Islet of Langerhans (tissue), 1 donor: ENCODE results near the gene PYGO1.
"Not testable (repeated sequence)": the region's sequence is repeated elsewhere in the genome, so short reads cannot be mapped to it uniquely, and the experiment has no call there.

ENCODE experiments used
- FAIRE-seq: peaks from one replicate; lab custom pipeline; 2011; peaks lifted over from hg19 to GRCh38; lab: Jason Lieb, UNC

PYGO1 gene, protein sequence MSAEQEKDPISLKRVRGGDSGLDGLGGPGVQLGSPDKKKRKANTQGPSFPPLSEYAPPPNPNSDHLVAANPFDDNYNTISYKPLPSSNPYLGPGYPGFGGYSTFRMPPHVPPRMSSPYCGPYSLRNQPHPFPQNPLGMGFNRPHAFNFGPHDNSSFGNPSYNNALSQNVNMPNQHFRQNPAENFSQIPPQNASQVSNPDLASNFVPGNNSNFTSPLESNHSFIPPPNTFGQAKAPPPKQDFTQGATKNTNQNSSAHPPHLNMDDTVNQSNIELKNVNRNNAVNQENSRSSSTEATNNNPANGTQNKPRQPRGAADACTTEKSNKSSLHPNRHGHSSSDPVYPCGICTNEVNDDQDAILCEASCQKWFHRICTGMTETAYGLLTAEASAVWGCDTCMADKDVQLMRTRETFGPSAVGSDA

DNA sequence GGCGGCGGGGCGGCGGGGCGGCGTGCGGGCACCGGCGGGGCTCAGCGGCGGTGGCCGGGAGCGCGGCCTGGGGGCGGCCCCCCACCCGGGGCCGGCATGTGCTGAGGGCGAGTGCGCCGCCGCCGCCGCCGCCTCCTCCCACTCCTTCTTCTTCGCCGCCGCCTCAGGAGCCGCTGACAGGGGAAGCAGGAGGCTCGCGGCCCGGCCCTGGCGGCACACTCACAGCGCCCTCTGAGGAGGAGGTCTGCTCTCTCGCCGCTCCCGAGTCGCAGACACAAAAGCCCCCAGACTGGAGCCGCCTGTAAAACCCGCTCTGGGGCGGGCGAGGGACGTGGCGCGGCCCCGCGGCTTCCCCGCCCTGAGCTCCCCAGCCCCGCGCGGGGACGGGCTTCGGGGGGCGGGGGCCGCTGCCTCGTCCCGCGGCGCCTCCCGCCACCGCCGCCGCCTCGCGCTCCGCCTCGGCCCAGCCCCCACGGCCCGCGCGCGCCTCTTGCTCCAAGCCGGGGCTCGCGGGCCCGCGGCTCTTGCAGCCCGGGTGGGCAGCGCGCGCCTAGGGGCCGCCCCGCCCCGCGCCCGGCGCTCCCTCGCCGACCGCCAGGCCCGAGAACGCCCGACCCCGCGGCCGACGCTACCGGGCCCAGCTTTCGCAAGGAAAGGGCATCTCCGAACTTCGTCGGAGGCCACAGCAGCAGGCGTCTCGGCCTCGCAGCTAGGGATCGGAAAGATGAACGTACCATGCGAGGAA, at the start of gene PYGO1:
Gene PYGO1 (minus strand): TSS at position 276 of the 745 bp plus-strand sequence. CDS start 462 bp downstream, outside the sequence.
- FAIRE-seq: no peak

DNA sequence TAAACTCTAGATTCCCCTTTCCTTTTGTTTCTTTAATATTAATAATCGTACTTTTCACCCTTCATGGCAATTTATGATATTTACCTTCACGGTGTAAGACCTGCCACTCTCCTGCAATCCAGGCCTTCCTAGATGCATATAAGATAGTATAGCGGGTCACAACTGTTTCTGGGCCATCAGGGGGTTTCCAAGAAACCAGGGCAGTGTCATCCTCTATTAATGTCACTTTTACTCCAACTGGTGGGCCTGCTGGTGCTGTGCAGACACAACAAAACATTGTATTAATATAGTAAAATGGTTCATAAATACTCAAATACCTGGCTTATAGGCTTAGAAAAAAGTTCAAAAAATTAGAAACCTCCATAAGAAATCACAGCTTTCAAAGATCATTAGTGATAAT, 48.9 kb upstream of the PYGO1 start:
- no peak for FAIRE-seq

DNA sequence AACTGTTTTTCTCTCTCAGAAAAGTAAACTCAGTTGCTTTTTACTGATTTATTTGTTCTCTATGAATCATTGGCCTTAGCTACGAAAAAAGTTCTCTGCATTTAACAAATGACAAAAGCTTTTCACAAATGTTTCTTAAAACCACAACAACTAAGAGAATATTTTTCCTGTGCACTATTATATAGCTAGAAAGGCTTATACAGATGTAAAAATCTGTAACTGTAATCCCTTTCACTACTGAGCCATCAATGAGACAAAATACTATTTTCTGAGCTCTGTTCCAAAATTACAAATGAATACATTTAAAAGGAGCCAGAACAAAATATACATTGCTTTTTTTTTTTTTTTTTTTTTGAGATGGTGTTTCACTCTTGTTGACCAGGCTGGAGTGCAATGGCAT, 45.6 kb upstream of the PYGO1 start:
- no peak for FAIRE-seq

DNA sequence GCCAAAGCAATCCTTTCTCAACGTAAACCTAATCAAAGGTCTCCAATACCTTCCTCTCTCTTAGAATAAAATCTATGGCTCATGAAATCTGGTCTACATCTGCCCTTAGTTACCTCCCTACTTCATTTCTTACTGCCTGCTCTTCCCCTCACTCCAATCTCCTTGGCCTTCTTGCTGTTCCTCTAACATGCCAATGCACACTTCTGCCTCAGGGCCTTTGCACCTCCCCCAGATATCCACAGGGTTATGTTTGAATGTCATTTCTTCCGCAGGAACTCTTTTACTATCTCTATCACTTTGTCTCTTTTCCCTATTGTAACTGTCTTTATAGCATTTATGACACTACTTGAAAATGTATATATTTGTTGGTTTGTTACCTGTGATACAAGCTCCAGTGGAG, 44.3 kb upstream of the PYGO1 start:
- no peak for FAIRE-seq

DNA sequence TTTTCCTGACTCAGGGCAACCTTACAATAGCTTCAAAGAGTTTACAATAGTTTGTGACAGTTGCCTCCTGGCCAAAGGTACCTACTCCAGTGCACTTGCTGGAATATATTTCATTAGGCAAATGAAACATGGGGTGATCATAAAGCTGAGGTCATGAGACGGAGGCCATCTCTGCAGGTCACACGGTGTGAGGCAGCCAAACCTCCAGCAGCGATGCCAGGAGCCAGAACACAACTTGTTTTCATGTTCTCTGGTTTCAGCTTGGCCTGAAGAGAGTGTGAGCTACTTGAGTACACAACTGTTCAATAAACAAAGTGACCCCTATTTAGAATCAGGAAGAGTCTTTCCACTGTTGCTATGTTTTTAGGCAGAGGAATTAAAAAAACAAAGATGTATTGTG, 42.7 kb upstream of the PYGO1 start:
- FAIRE-seq: no peak

DNA sequence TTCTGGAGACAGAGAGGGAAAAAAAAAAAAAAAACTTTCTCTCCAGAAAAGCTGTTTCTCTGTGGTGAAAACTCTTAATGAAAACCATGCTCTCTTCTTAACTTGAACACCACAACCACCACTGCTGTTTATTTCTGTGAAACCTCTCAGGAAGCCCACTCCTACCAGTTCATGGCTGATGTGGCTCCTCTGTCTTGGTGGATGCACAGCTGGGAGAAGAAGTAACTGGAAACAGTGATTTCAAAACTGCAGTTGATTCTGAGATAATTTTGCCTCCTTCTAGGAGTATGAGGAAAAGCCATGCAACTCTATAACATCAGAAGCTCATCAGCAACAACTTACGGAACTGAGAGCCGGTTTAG, 40.2 kb upstream of the PYGO1 start:
- FAIRE-seq: no peak

DNA sequence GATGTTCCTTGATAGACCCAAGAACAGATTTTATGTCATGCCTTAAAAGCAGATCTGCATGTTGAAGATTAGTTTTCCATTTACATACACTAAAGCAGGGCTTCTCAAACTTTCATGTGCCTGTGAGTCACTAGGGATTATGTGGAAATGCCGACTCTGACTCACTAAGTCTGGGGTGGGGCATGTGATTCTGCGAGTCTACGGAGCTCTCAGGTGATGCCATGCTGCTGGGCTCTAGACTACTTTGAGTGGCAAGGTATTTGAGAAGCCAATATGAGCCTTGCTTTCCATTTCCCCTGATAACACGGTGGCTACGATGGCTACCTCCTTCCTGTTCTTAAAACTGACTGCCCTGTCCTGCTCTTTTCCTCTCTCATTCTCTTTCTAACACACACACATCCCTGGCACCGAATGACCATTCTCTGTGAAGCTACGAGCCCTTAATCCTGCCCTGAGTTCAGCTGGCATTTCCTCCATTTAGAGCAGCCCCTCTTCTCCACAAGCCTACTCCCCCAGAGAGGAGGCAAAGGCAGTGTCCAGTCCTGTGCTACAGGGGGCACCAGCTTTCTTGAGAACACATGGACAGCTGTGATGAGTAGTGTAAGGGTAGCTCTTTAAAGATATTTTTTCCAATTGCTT, 39.7 kb upstream of the PYGO1 start:
- FAIRE-seq: no peak

DNA sequence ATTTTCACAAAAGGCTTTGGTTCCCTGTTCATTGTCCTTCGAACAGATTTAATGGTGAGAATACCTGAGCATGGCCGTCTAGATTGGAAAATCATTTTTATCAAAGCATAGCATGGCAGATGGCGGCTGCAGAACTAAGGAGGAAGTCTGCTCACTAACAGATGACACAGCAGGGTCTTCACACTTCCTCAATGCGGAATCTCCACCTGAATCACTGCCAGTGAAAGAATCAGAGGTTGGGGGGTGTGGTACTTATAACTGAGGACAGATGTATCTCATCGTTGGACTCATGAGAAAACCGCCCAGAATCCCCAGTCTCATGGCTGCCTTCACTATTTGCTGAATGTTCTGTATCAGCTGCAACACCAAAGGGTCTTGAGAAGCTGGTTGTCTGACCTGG, 31.6 kb upstream of the PYGO1 start:
- no peak for FAIRE-seq

DNA sequence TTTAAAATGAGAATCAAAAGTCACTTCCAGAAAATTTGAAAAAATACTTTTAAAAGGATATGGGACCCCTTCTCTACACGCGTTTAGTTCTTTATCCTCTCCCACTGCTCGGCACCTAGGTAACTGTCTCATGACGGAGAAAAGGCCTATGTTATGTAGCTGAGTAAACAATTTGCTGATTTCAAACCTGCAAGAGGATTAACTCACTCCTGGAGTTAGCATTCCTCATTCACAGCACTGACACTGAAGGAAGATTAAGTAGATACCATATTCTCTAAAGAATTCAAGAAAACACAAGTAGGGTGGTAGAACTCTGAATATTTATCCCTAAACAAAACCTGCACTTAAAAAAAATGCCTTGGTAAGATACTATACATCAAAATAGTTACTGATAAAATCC, 30.2 kb upstream of the PYGO1 start:
- no peak for FAIRE-seq

DNA sequence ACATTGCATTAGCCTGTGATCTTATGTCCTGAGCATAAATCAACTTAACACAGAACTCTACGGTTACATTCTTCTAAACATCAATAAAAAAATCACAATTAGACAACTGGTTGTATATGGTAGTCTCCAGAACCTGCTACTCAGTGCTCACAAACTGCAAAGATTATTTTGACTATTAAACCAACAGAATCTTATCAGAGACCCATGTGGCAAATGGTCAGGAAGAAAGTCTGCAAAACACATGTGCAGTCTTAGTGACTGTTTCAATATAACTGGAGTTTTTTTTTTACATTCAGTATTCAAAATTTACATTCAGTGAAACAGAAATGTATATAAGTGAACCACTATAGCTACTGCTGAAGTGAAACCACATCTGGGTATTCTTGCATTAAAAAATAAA, 27.3 kb upstream of the PYGO1 start:
- FAIRE-seq: no peak

DNA sequence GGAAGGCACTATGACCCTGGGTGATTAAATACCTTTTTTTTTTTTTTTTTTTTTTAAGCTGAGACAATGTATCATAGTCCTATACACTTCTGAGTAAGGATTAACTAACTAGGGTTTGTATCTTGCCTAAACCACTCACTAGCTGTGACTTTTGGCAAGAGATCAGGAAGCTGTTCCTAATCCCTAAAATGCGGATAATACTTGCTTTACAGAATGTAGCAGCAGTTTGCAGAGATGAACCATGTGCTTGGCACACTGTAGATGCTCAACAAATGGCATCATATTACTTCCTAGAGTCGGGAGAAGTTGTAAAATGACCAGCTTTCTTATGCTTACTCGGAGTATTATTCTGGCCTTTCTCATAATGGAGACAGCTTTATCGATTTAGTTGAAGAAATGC, 25.6 kb upstream of the PYGO1 start:
- FAIRE-seq: no peak

DNA sequence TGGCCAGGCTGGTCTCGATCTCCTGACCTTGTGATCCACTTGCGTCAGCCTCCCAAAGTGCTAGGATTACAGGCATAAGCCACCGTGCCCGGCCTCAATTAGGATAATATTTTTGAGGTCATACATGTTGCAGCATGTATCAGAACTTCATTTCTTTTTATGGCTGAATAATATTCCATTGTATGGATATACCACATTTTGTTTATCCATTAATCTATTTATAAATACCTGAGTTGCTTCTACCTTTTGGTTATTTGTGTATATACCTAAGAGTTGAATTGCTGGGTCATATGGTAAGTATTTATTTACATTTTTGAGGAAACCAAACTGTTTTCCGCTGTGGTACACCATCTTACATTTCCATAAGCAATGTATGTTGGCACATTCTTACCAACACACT, 18.1 kb upstream of the PYGO1 start:
- FAIRE-seq: no peak

DNA sequence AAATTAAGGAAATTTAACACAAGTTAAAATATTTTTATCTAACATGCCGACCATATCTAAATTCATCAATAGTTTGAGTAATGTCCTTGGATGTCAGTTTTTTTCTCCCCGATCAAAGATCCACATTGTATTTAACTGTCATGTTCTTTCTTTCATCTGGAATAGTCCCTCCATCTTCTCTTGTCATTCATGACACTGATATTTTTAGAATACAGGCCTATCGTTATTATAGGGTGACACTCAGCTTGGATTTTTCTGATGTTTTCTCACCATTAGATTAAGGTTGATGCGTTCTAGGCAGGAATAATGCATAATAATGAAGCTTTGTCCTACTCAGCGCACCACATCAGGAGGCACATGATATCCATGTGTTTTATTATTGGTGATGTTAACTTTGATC, 13.2 kb upstream of the PYGO1 start:
- FAIRE-seq: no peak

DNA sequence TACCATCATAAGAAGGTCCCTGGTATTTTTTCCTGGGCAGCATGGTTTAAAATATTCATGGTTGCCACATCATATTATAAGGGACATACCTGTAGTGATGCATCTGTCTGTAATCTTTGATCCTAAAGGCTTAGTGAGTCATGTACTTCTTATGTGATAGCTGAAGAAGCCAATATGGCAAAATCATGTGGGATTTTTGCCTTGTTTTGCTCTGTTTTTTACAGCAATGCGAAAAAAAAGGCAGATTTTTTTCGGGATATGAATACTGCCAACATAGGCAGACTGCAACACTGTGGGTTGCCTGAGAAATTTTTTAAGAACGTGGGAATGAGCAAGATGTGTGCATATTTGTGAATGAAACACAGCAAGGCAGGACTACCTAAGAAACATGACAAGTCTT, 11.3 kb upstream of the PYGO1 start:
- FAIRE-seq: no peak

DNA sequence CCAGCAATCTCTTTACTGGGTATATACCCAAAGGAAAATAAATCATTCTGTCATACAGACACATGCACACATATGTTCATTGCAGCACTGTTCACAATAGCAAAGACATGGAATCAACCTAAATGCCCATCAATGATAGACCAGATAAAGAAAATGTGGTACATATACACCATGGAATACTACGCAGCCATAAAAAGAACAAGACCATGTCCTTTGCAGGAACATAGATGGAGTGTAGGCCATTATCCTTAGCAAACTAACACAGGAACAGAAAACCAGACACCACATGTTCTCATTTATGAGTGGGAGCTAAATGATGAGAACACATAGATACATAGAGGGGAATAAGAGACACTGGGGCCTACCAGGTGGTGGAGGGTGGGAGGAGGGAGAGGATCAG, 4.9 kb upstream of the PYGO1 start:
- FAIRE-seq: not testable (repeated sequence)

DNA sequence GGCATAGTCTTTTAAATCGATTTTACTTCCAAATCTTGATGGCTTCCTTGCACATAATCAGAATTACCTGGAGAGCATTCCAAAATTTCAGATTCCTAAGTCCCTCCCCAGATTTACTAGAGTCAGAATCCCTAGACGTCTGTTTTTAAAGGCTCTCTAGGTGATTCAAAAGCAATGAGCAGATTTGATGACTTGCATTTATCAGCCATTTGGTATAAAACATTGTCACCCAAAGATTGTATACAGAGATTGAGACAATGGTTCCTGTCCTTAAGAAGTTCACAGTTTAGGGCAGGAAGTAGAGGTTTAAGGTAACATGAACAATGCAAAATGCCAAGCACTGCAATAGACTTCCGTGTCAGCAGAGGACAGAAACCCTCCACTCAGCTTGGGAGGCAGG, 2.6 kb upstream of the PYGO1 start:
- no peak for FAIRE-seq

DNA sequence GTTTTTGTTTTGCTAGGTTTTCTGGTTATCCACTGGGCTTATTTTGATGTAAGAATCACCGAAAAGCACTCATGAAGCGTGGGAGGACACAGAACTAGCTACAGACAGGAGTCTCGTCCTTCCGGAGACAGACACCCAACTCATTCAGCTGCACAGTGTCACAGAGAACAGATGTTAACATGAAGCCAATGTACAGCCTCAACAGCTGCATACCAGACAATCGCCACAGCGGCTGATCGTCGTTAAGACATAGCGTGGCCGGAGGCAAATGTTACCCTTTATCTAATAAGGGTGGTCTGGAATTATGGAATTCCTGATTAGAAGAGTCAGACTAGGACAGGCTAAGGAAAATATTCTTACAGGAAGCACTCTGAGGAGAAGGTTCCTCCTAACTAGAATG, 1.1 kb upstream of the PYGO1 start:
- FAIRE-seq: no peak

DNA sequence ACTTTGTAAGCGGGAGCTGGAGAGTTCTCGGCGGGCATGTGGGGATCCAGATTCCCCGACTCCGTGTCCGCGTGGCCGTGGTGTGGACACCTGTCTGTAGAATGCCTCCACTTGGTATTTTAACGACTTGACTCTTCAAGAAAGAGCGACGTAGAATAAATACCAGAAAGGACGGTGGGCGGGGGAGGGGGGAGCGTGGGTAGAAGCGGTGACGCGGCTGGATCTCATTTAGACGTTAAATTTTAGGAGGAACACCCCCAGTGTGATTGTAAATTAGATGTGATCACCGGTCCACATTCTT, 620 bp upstream of the PYGO1 start:
- FAIRE-seq: no peak

DNA sequence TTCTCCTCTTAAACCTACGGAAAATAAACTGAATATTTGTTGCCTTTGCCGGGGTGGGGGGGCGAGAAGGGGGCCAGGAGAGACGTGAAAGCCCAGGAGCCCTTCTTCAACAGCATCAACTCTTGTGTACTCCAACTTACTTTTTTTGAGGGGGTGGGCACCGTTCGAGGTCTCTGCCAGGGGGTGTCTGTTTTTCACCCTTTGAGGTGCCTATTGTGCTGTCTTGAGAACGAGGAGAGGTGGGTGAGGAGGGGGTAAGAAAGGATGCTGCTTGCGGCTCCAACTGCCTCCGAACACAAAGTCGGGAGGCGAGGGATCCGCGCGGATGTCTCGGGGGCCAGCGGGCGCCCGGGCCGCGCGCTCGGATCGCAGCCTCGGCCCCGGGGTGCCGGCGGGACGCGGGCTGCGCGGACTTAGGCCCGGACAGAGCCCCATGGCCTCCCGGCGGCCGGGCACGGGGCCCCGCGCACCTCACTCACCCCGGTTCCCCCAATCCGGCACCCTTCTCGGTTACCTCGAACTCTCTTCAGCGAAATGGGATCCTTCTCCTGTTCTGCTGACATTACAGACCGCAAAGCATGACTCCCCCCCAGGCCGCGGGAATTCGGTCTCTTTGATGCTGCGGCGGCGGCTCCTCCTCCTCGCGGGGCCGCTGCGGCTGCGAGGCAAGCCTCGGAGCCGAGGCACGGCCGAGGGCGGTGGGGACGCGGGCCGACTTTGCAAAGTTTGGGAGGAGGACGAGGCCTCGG, 650 bp downstream of the PYGO1 start:
- FAIRE-seq: no peak

DNA sequence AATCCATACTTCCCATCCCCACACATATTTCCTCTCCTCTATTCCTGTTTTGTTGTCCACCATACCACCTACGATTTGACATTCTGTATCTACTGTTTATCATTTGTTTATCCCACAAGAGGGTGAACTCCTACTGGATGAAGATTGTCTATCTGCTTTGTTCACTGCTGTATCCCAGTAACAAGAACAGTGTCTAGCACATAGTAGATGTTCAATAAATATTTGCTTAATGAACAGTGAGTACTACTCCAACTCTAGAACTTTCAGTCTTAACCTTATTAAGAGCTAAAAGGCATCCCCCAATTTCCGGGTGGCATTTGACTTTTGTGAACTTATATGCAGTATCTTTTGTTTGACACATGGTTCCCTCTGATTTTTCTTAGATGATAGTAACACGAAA, 1.3 kb downstream of the PYGO1 start:
- no peak for FAIRE-seq

DNA sequence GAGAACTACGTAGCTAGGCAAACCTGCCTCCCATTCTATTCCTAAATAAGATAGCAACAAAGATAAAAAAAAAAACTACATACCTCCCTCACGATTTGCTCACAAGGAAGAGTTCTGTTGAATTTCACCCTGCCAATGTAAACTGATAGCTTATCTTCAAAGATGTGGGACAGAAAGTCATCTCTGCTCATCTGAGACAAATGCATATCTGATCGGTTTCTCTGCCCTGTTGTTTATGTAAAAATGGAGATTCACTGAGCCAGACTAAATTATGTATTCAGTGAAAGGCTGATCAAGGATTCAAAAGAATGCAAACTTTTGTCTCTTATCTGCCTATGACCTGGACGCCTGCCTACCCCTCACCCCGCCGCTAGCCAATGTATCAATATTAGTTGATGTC, 11.2 kb downstream of the PYGO1 start:
- FAIRE-seq: no peak

DNA sequence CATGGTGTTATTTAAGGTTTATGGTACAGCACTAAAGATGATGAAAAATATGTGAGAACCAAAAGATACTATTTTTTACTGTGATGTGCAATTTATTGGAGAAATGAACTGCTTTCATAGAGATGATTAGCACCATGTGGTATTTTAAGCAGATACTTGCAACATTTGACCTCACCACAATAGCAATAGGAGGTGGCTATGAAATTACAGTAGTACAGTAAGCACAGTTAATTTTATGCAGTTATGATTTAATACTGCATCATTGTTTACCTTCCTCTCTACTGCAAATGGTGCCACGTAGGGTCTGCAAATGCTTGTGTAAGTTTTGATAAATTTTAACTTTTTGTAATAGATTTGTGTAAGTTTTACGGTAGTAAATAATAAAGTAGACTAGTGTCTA, 14.0 kb downstream of the PYGO1 start:
- no peak for FAIRE-seq

DNA sequence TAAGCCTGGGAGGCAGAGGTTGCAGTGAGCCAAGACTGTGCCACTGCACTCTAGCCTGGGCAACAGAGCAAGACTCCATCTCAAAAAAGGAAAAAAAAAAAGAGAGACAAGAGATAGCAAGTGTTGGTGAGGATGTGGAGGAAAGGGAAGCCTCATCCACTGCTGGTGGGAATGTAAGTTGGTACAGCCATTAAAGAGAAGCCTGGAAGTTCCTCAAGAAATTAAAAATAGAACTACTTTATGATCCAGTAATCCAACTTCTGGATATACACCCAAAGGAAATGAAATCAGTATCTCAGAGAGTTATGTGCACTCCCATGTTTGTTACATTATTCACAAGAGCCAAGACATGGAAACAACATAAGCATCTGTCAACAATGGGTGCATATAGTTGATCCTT, 14.9 kb downstream of the PYGO1 start:
- no peak for FAIRE-seq
